Measurements from ENCODE around the gene CNOT2.

The CNOT2 gene
- total RNA-seq, result 124 to 135 reads per million in 2 experiments

GRCh38 chr12:70242695-70243509 is at the start of gene CNOT2:
Gene CNOT2, plus strand, starts transcription at chr12:70243433. Its CDS starts 34,794 bp downstream, at chr12:70278227.
- peak; percentile 88 for DNase-seq (ENCODE audit: low read depth)

- DNase-seq (ENCODE audit: low read depth), result no peak
These were observed 49.2 kb upstream of the CNOT2 start for GRCh38 chr12:70194076-70194475.

GRCh38 chr12:70196811-70197281 is 46.4 kb upstream of the CNOT2 start:
- no peak for DNase-seq (ENCODE audit: low read depth)

- DNase-seq (ENCODE audit: low read depth), result no peak
These were observed 45.9 kb upstream of the CNOT2 start for GRCh38 chr12:70197345-70197744.

GRCh38 chr12:70213707-70214106 is 29.5 kb upstream of the CNOT2 start:
- DNase-seq (ENCODE audit: low read depth), result no peak

GRCh38 chr12:70214972-70215617 is 28.1 kb upstream of the CNOT2 start:
- DNase-seq (ENCODE audit: low read depth), result no peak

GRCh38 chr12:70217416-70217815 is 25.8 kb upstream of the CNOT2 start:
- no peak for DNase-seq (ENCODE audit: low read depth)

GRCh38 chr12:70221626-70222025 is 21.6 kb upstream of the CNOT2 start:
- no peak for DNase-seq (ENCODE audit: low read depth)

- no peak for DNase-seq (ENCODE audit: low read depth)
These were observed 15.3 kb upstream of the CNOT2 start for GRCh38 chr12:70227911-70228310.

- no peak for DNase-seq (ENCODE audit: low read depth)
These were observed 12.2 kb upstream of the CNOT2 start for GRCh38 chr12:70230934-70231606.

GRCh38 chr12:70236990-70237389 is 6.2 kb upstream of the CNOT2 start:
- no peak for DNase-seq (ENCODE audit: low read depth)

GRCh38 chr12:70240673-70241072 is 2.6 kb upstream of the CNOT2 start:
- DNase-seq (ENCODE audit: low read depth), result no peak

GRCh38 chr12:70241845-70242244 is 1.4 kb upstream of the CNOT2 start:
- DNase-seq (ENCODE audit: low read depth), result no peak

GRCh38 chr12:70243510-70244371 is 508 bp downstream of the CNOT2 start:
- peak; percentile 66 for DNase-seq (ENCODE audit: low read depth)

- DNase-seq (ENCODE audit: low read depth), result no peak
These were observed 1.2 kb downstream of the CNOT2 start for GRCh38 chr12:70244409-70244808.

GRCh38 chr12:70245458-70245857 is 2.2 kb downstream of the CNOT2 start:
- no peak for DNase-seq (ENCODE audit: low read depth)

- DNase-seq (ENCODE audit: low read depth), result no peak
These were observed 3.3 kb downstream of the CNOT2 start for GRCh38 chr12:70246580-70246979.

GRCh38 chr12:70247653-70248199 is 4.5 kb downstream of the CNOT2 start:
- DNase-seq (ENCODE audit: low read depth), result no peak

GRCh38 chr12:70248876-70249275 is 5.6 kb downstream of the CNOT2 start:
- no peak for DNase-seq (ENCODE audit: low read depth)

- no peak for DNase-seq (ENCODE audit: low read depth)
These were observed 6.7 kb downstream of the CNOT2 start for GRCh38 chr12:70249903-70250302.

GRCh38 chr12:70251226-70251625 is 8.0 kb downstream of the CNOT2 start:
- DNase-seq (ENCODE audit: low read depth), result no peak

All from T follicular helper cell (primary cell).